Loucy (cell line): ENCODE results near the gene UBXN7.

Source experiments
- CTCF ChIP-seq: fragments of 200-600 bp; sonication (generic); conservative IDR thresholded peaks from 2 replicates; pipeline ENCODE4 v1.5.1; 2014; ENCODE audit warnings: mild to moderate bottlenecking, antibody characterized with exemption, low read length
- EZH2phosphoT487 ChIP-seq: fragments of 200-600 bp; IDR thresholded peaks from 2 replicates; pipeline ENCODE4 v1.6.1; 2018; ENCODE audit warnings: antibody characterized with exemption, mild to moderate bottlenecking, moderate library complexity, borderline replicate concordance

DNA sequence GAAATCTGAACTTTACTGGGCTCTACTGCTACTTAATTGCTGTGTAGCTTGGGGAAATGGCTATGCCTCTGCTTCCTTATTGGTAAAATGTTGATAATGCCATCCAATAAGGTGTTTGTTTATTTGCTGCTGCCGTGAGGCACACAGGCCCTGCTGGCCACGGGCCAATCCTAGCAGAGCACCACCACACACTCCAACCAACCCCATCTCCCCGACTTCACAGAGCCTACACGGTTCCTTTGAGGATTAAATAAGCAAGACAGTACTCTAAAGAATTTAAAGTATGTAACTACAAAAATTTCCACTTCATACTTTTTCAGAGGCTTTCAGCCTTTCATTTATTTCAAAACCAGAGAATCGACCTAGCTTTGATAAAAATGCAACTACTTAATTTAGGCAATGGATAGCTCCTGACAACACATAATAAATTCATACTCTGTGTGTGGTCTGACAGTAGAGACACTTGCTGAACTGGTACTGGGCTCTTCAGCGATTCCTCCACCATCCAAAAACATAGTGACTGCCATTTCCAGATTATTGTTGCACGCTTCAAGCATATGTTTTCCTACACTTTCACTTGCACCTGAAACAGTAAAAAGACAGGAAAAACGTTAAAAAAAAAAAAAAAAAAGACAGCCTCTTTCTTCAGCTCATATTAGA, 25.3 kb downstream of the UBXN7 start:
- TF ChIP-seq CTCF (no peak), EZH2phosphoT487 (no peak)
